RWPE2 (cell line): ENCODE measurements around the gene SPHK1.

ENCODE experiments used
- ATAC-seq: fragments of 200-7000 bp; cut with Tn5 transposase; 3 replicates; pipeline ENCODE4 v1.9.1; 2021; ENCODE audit warnings: low read depth
- DNase-seq: peaks from one replicate; pipeline ENCODE4 v3.0.0-alpha.2; 2020; ENCODE audit warnings: low spot score
- H3K27ac ChIP-seq: fragments of 450-650 bp; 2 replicates; pipeline ENCODE4 v1.5.1; 2017; ENCODE audit warnings: mild to moderate bottlenecking; ENCODE audit not compliant: poor library complexity, severe bottlenecking
- H3K27me3 ChIP-seq: fragments of 250-450 bp; sonication (Bioruptor Pico); 2 replicates; pipeline ENCODE4 v1.5.1; 2021; ENCODE audit warnings: mild to moderate bottlenecking, moderate library complexity; ENCODE audit not compliant: insufficient read depth, poor library complexity, severe bottlenecking
- H3K36me3 ChIP-seq: fragments of 250-450 bp; sonication (Bioruptor Pico); 2 replicates; pipeline ENCODE4 v1.5.1; 2020; ENCODE audit warnings: low read depth, mild to moderate bottlenecking, moderate library complexity
- H3K4me1 ChIP-seq: fragments of 250-450 bp; sonication (Bioruptor Pico); 2 replicates; pipeline ENCODE4 v1.5.1; 2021; ENCODE audit warnings: mild to moderate bottlenecking, moderate library complexity; ENCODE audit not compliant: insufficient read depth, poor library complexity, severe bottlenecking
- H3K4me3 ChIP-seq: fragments of 250-450 bp; sonication (Bioruptor Pico); 2 replicates; pipeline ENCODE4 v1.5.1; 2021; ENCODE audit warnings: mild to moderate bottlenecking, moderate library complexity; ENCODE audit not compliant: severe bottlenecking
- H3K9me3 ChIP-seq: fragments of 250-450 bp; sonication (Bioruptor Pico); 2 replicates; pipeline ENCODE4 v1.5.1; 2021; ENCODE audit warnings: mild to moderate bottlenecking, moderate library complexity; ENCODE audit not compliant: severe bottlenecking
- CTCF ChIP-seq: fragments of 450-650 bp; IDR thresholded peaks from one replicate; pipeline ENCODE4 v1.5.1; 2017; ENCODE audit warnings: mild to moderate bottlenecking, moderate library complexity; ENCODE audit not compliant: poor library complexity, severe bottlenecking

Gene SPHK1

GRCh38 chr17:76420356-76421043 lies 36.1 kb downstream of the SPHK1 start:
- no peak for TF ChIP-seq CTCF
- Histone ChIP-seq H3K27me3 (no peaks in the 10 kb centered on the region), H3K36me3 (0 out of 2 replicates have a peak, but pooled peaks cover 4% of the 10 kb centered on the region), H3K27ac (no peak overlapping the region), H3K9me3 (no peaks in the 10 kb centered on the region), H3K4me1 (no peaks in the 10 kb centered on the region), H3K4me3 (no peak overlapping the region)
- ATAC-seq (no peak), DNase-seq (no peak)

- TF ChIP-seq CTCF = no peak
- no peak overlapping the region for H3K27ac ChIP-seq
- no peak for ATAC-seq
- DNase-seq = no peak
- no peaks in the 10 kb centered on the region for H3K27me3 ChIP-seq
- no peaks in the 10 kb centered on the region for H3K4me1 ChIP-seq
- no peaks in the 10 kb centered on the region for H3K9me3 ChIP-seq
- H3K36me3 ChIP-seq = no peaks in the 10 kb centered on the region
- no peak overlapping the region for H3K4me3 ChIP-seq
Measured at GRCh38 chr17:76421044-76421407, 36.6 kb downstream of the SPHK1 start.

- TF ChIP-seq CTCF = no peak
- no peak for DNase-seq
- Histone ChIP-seq H3K4me3 (no peak overlapping the region), H3K4me1 (no peaks in the 10 kb centered on the region), H3K9me3 (no peaks in the 10 kb centered on the region), H3K36me3 (no peaks in the 10 kb centered on the region), H3K27me3 (no peaks in the 10 kb centered on the region), H3K27ac (no peak overlapping the region)
- ATAC-seq = no peak
Measured at GRCh38 chr17:76422406-76422805, 38.0 kb downstream of the SPHK1 start.

GRCh38 chr17:76422860-76423259 lies 38.5 kb downstream of the SPHK1 start:
- no peak overlapping the region for H3K27ac ChIP-seq
- H3K4me1 ChIP-seq = no peaks in the 10 kb centered on the region
- no peaks in the 10 kb centered on the region for H3K36me3 ChIP-seq
- no peak overlapping the region for H3K4me3 ChIP-seq
- H3K27me3 ChIP-seq = no peaks in the 10 kb centered on the region
- no peaks in the 10 kb centered on the region for H3K9me3 ChIP-seq
- DNase-seq (no peak), ATAC-seq (no peak)
- TF ChIP-seq CTCF = no peak

GRCh38 chr17:76426853-76427252 lies 42.4 kb downstream of the SPHK1 start:
- no peak for DNase-seq
- H3K27me3 ChIP-seq = no peaks in the 10 kb centered on the region
- H3K27ac ChIP-seq = no peak overlapping the region
- H3K4me3 ChIP-seq = no peak overlapping the region
- H3K4me1 ChIP-seq = no peaks in the 10 kb centered on the region
- ATAC-seq = no peak
- no peaks in the 10 kb centered on the region for H3K36me3 ChIP-seq
- no peaks in the 10 kb centered on the region for H3K9me3 ChIP-seq
- no peak for TF ChIP-seq CTCF
